Endothelial cell of umbilical vein (primary cell): ENCODE data around the gene GPSM1. TPM values are rescaled to one million over a fixed set of nuclear protein-coding genes. Genes with fewer than 3 reads are reported as not detected.

Experiments used
- BruUV-seq: library from RNA; stranded (reverse); fragments of 400-500 nt; replicated peaks from 2 replicates; lab custom pipeline; 2021; lab: Mats Ljungman, UMichigan
- CTCF ChIA-PET: fragments of 300-600, 350-600 bp; sonication (Branson Sonifier 250); formaldehyde crosslinking; loops from one replicate; lab custom pipeline; 2021; ENCODE audit warnings: antibody characterized with exemption, inconsistent platforms; lab: Charles Lee
- POLR2A ChIA-PET: fragments of 300-600, 350-600 bp; sonication (Branson Sonifier 250); formaldehyde crosslinking; loops from one replicate; lab custom pipeline; 2021; ENCODE audit warnings: antibody characterized with exemption, inconsistent platforms; lab: Charles Lee
- DNase-seq: peaks from one replicate; pipeline ENCODE4 v3.0.0-alpha.2; 2011; ENCODE audit warnings: low read depth, low spot score
- FAIRE-seq: peaks from 2 replicates; lab custom pipeline; 2011; peaks lifted over from hg19 to GRCh38; lab: Jason Lieb, UNC
- H2AFZ ChIP-seq: 2 replicates; pipeline ENCODE4 v1.6.0; 2012; ENCODE audit warnings: low read depth, low read length, control low read depth, inconsistent platforms
- H3K27ac ChIP-seq: 2 replicates; pipeline ENCODE4 v1.5.1; 2011; ENCODE audit warnings: low read depth, mild to moderate bottlenecking, control low read depth, low read length, moderate library complexity; ENCODE audit not compliant: insufficient read depth
- H3K27me3 ChIP-seq, 2 experiments: 2 replicates each; pipeline versions ENCODE4 v1.6.0 to v1.6.1; 2011; ENCODE audit warnings: low read length in 2 of 2, mixed read lengths in 1 of 2; ENCODE audit not compliant: control insufficient read depth in 2 of 2, insufficient read depth in 2 of 2
- H3K36me3 ChIP-seq, 2 experiments: 2 replicates in 1 of 2; 3 replicates in 1 of 2; pipeline ENCODE4 v1.5.1; 2011; ENCODE audit warnings: low read length in 2 of 2, mild to moderate bottlenecking in 1 of 2, moderate library complexity in 1 of 2; ENCODE audit not compliant: control insufficient read depth in 2 of 2, insufficient read depth in 2 of 2; ENCODE audit errors: extremely low read depth in 1 of 2
- H3K4me1 ChIP-seq: 3 replicates; pipeline ENCODE4 v1.5.1; 2011; ENCODE audit warnings: mild to moderate bottlenecking, low read length; ENCODE audit not compliant: control insufficient read depth, insufficient read depth; ENCODE audit errors: extremely low read depth
- H3K4me2 ChIP-seq: 2 replicates; pipeline ENCODE4 v1.6.1; 2011; ENCODE audit warnings: low read length, control low read depth, mixed read lengths; ENCODE audit not compliant: insufficient read depth
- H3K4me3 ChIP-seq, 3 experiments: fragments of 200-600 bp in 1 of 3; sonication (generic), shearing (Covaris generic) in 1 of 3; replicated peaks in 1 of 3; 2 replicates each; pipeline ENCODE4 v1.5.1; 2011 to 2016; ENCODE audit warnings: control low read depth in 3 of 3, low read length in 3 of 3, mild to moderate bottlenecking in 2 of 3, inconsistent platforms in 1 of 3, low read depth in 1 of 3, moderate library complexity in 1 of 3; ENCODE audit not compliant: insufficient read depth in 1 of 3
- H3K79me2 ChIP-seq: 2 replicates; pipeline ENCODE4 v1.6.0; 2012; ENCODE audit warnings: low read length, inconsistent platforms; ENCODE audit not compliant: control insufficient read depth, insufficient read depth
- H3K9ac ChIP-seq: replicated peaks from 2 replicates; pipeline ENCODE3; 2011; ENCODE audit warnings: low read length, control low read depth; ENCODE audit not compliant: insufficient read depth; ENCODE audit errors: extremely low read depth
- H3K9me1 ChIP-seq: replicated peaks from 3 replicates; pipeline ENCODE4 v1.6.0; 2011; ENCODE audit warnings: mild to moderate bottlenecking, low read length; ENCODE audit not compliant: control insufficient read depth, insufficient read depth; ENCODE audit errors: extremely low read depth
- H3K9me3 ChIP-seq: replicated peaks from 2 replicates; pipeline ENCODE4 v1.5.1; 2012; ENCODE audit warnings: low read length, inconsistent platforms; ENCODE audit not compliant: control insufficient read depth, insufficient read depth
- H4K20me1 ChIP-seq: replicated peaks from 2 replicates; pipeline ENCODE3; 2011; ENCODE audit warnings: mild to moderate bottlenecking, low read length; ENCODE audit not compliant: control insufficient read depth, insufficient read depth; ENCODE audit errors: extremely low read depth
- CTCF ChIP-seq, 2 donors: IDR thresholded peaks; 1 replicate in 1 of 2; 2 replicates in 1 of 2; pipeline ENCODE4 v1.5.1; 2011; ENCODE audit warnings: low read length in 2 of 2, mild to moderate bottlenecking in 2 of 2, moderate library complexity in 2 of 2, control low read depth in 1 of 2, inconsistent platforms in 1 of 2, low read depth in 1 of 2; ENCODE audit not compliant: insufficient read depth in 1 of 2; ENCODE audit errors: extremely low read depth in 1 of 2
- EZH2 ChIP-seq: IDR thresholded peaks from 2 replicates; pipeline ENCODE4 v1.6.1; 2012; ENCODE audit warnings: borderline replicate concordance, low read depth, mild to moderate bottlenecking, moderate library complexity, low read length, inconsistent platforms; ENCODE audit not compliant: severe bottlenecking
- FOS ChIP-seq: IDR thresholded peaks from 2 replicates; pipeline ENCODE4 v1.6.1; 2011; ENCODE audit warnings: mild to moderate bottlenecking, low read length, moderate library complexity, borderline replicate concordance; ENCODE audit not compliant: insufficient read depth
- GATA2 ChIP-seq: IDR thresholded peaks from 2 replicates; pipeline ENCODE4 v1.7.0; 2011; ENCODE audit warnings: low read depth, mild to moderate bottlenecking, moderate library complexity, mixed read lengths, low read length; ENCODE audit not compliant: insufficient read length, insufficient read depth
- JUN ChIP-seq: IDR thresholded peaks from 2 replicates; pipeline ENCODE4 v1.6.1; 2011; ENCODE audit warnings: borderline replicate concordance, low read depth; ENCODE audit not compliant: insufficient read length, insufficient read depth
- MAX ChIP-seq: IDR thresholded peaks from 2 replicates; pipeline ENCODE4 v1.6.1; 2011; ENCODE audit not compliant: insufficient read depth, insufficient read length
- MYC ChIP-seq: IDR thresholded peaks from one replicate; pipeline ENCODE4 v1.6.1; 2011; ENCODE audit warnings: mild to moderate bottlenecking, low read depth, low read length
- POLR2A ChIP-seq: IDR thresholded peaks from 2 replicates; pipeline ENCODE4 v1.6.1; 2012; ENCODE audit warnings: low read depth, mild to moderate bottlenecking, control low read depth, low read length
- POLR2AphosphoS5 ChIP-seq: IDR thresholded peaks from 2 replicates; pipeline ENCODE4 v1.6.1; 2012; ENCODE audit warnings: low read depth, mild to moderate bottlenecking, control low read depth, low read length, moderate library complexity; ENCODE audit not compliant: insufficient read depth
- dilution Hi-C: fragments of 300-500 bp; cut with MboI; formaldehyde crosslinking; loops from one replicate; pipeline ENCODE4 v1.15.0; 2019; ENCODE audit warnings: low sequenced_read_pairs; ENCODE audit not compliant: extremely low pct_ligation_motif_present
- intact Hi-C: fragments of 100-400 bp; cut with micrococcal nuclease; formaldehyde crosslinking; loops from one replicate; pipeline ENCODE4 v1.10.0; 2022
- polyA plus RNA-seq, 4 experiments: library from polyadenylated mRNA; depleted of rRNA in 3 of 4; stranded (reverse) in 3 of 4; unstranded in 1 of 4; fragments of >200 nt; gene quantifications; 2 replicates each; pipeline versions ENCODE4 v1.2.1 to v1.2.3, GENCODE V29; 2011 to 2012; ENCODE audit warnings: missing spikeins in 1 of 4
- total RNA-seq: library from RNA; stranded (reverse); gene quantifications from 2 replicates; pipeline ENCODE4 v1.2.3, GENCODE V29; 2021

Gene GPSM1
- total and polyA plus RNA-seq, 2 donors (not counting 3 experiments of a cell fraction or from before 2014, with no cell fraction given): 34.6 to 47.1 TPM

GRCh38 chr9:136308006-136308701 is 19.2 kb upstream of the GPSM1 start:
- H3K9me3 ChIP-seq: no peaks in the 10 kb centered on the region
- no peak for DNase-seq
- TF ChIP-seq MAX: no peak
- TF ChIP-seq GATA2: no peak
- no peak for TF ChIP-seq JUN
- TF ChIP-seq EZH2: no peak
- TF ChIP-seq FOS: no peak
- no peak for TF ChIP-seq MYC
- no peak for FAIRE-seq
- no peaks in the 10 kb centered on the region for H3K36me3 ChIP-seq
- intact Hi-C loops (no loop called here), dilution Hi-C loops (no loop called here)
- H3K4me3 ChIP-seq: no peak overlapping the region
- no peaks in the 10 kb centered on the region for H3K79me2 ChIP-seq
- H4K20me1 ChIP-seq: no peaks in the 10 kb centered on the region
- H3K9ac ChIP-seq: no peak overlapping the region
- no TSS peak for BruUV-seq
- H2AFZ ChIP-seq: no peak overlapping the region
- ChIA-PET CTCF (no interaction called here), POLR2A (no interaction called here)
- no peak overlapping the region for H3K4me2 ChIP-seq
- no peaks in the 10 kb centered on the region for H3K9me1 ChIP-seq
- H3K27ac ChIP-seq: no peak overlapping the region
- H3K27me3 ChIP-seq: no peaks in the 10 kb centered on the region
- no peaks in the 10 kb centered on the region for H3K4me1 ChIP-seq

GRCh38 chr9:136308702-136309053 is 18.7 kb upstream of the GPSM1 start:
- POLR2A ChIA-PET: no interaction called here
- dilution Hi-C loops (no loop called here), intact Hi-C loops (no loop called here)
- H3K9ac ChIP-seq: no peak overlapping the region
- TF ChIP-seq CTCF (IDR thresholded peaks at IDR 0.05; ENCODE audit: extremely low read depth in 1 of 2, insufficient read depth in 1 of 2, low read depth in 1 of 2, low read length in 2 of 2): no peak
- TF ChIP-seq EZH2: no peak
- TF ChIP-seq POLR2A: no peak
- no peak for TF ChIP-seq FOS
- no peak for TF ChIP-seq POLR2AphosphoS5
- H3K4me2 ChIP-seq: no peak overlapping the region
- no peak for FAIRE-seq
- H3K4me1 ChIP-seq: no peaks in the 10 kb centered on the region
- no peak overlapping the region for H3K4me3 ChIP-seq
- H3K36me3 ChIP-seq: no peaks in the 10 kb centered on the region
- no peaks in the 10 kb centered on the region for H3K9me1 ChIP-seq
- H3K79me2 ChIP-seq: no peaks in the 10 kb centered on the region
- no peak overlapping the region for H2AFZ ChIP-seq
- no peaks in the 10 kb centered on the region for H4K20me1 ChIP-seq
- H3K27me3 ChIP-seq: no peaks in the 10 kb centered on the region
- no TSS peak for BruUV-seq
- CTCF ChIA-PET: no interaction called here
- no peak for DNase-seq
- no peaks in the 10 kb centered on the region for H3K9me3 ChIP-seq
- no peak overlapping the region for H3K27ac ChIP-seq
